Activated CD8-positive, alpha-beta memory T cell treated with anti-CD3 and anti-CD28 coated beads, Interleukin-2, amount 50 U/mL, for 4 hours (primary cell): ENCODE measurements around the gene IFI44.

Experiments
- DNase-seq: peaks from one replicate; pipeline ENCODE4 v3.0.0-alpha.2; 2020

IFI44 gene

GRCh38 chr1:78652019-78652560, 2.5 kb downstream of the IFI44 start:
- no peak for DNase-seq

- DNase-seq, result no peak
Observed at GRCh38 chr1:78658901-78659300, 9.3 kb downstream of the IFI44 start.

GRCh38 chr1:78663923-78664322, 14.3 kb downstream of the IFI44 start:
- DNase-seq, result no peak

- DNase-seq, result no peak
Observed at GRCh38 chr1:78664763-78665162, 15.1 kb downstream of the IFI44 start.

GRCh38 chr1:78665809-78666208, 16.2 kb downstream of the IFI44 start:
- no peak for DNase-seq

- no peak for DNase-seq
Observed at GRCh38 chr1:78667939-78668338, 18.3 kb downstream of the IFI44 start.

- no peak for DNase-seq
Observed at GRCh38 chr1:78668427-78668826, 18.8 kb downstream of the IFI44 start.

GRCh38 chr1:78672428-78672827, 22.8 kb downstream of the IFI44 start:
- DNase-seq, result no peak

- DNase-seq, result no peak
Observed at GRCh38 chr1:78673120-78673519, 23.5 kb downstream of the IFI44 start.

- peak; percentile 52 for DNase-seq
Observed at GRCh38 chr1:78676347-78676982, 26.8 kb downstream of the IFI44 start.

GRCh38 chr1:78676993-78677392, 27.4 kb downstream of the IFI44 start:
- no peak for DNase-seq

GRCh38 chr1:78677788-78678187, 28.2 kb downstream of the IFI44 start:
- DNase-seq, result no peak

- no peak for DNase-seq
Observed at GRCh38 chr1:78678324-78678723, 28.7 kb downstream of the IFI44 start.

GRCh38 chr1:78681265-78681664, 31.6 kb downstream of the IFI44 start:
- no peak for DNase-seq

- DNase-seq, result no peak
Observed at GRCh38 chr1:78682496-78682895, 32.9 kb downstream of the IFI44 start.

- no peak for DNase-seq
Observed at GRCh38 chr1:78683079-78683478, 33.4 kb downstream of the IFI44 start.

GRCh38 chr1:78687315-78687714, 37.7 kb downstream of the IFI44 start:
- no peak for DNase-seq

GRCh38 chr1:78687914-78688313, 38.3 kb downstream of the IFI44 start:
- no peak for DNase-seq

GRCh38 chr1:78688697-78689096, 39.1 kb downstream of the IFI44 start:
- no peak for DNase-seq

GRCh38 chr1:78690516-78690915, 40.9 kb downstream of the IFI44 start:
- no peak for DNase-seq

GRCh38 chr1:78691995-78692747, 42.5 kb downstream of the IFI44 start:
- DNase-seq, result no peak

- DNase-seq, result no peak
Observed at GRCh38 chr1:78699813-78700212, 50.2 kb downstream of the IFI44 start.

- no peak for DNase-seq
Observed at GRCh38 chr1:78702426-78702825, 52.8 kb downstream of the IFI44 start.

GRCh38 chr1:78703806-78704205, 54.2 kb downstream of the IFI44 start:
- no peak for DNase-seq
